ENCODE results near the gene ARHGEF17.

The ARHGEF17 gene

DNA sequence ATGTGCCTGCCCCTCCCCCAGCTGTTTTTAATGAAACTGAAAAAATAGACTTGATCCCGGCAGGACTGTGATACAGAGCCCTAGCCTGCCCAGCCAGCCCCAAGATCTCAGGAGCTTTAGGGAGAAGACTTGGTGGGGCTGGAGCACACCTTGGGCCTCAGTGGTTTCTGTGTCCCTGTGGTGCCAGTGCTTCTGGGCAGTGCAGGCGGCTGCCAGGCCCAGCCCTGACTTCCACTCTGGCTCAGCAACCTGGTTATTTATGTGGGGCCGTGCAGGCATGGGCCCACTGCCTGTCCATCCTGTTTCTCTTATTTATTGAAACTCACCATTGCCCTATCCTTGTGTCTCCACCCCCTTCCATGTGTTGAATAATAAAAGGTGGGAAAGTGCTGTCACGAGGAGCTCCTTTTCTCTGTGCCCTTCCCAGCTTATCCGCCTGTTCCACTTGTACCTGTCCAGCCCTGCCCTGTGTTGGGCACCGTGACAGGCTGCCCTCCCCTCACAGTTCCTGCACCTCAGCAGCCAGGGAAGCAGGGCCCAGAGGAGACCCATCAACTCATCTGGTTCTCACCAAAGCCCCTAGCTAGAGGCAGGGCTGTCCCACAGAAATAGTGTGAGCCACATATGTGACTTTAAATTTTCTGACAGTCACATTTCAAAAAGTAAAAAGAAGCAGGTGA lies 88.3 kb downstream of the ARHGEF17 start:
- no peak for DNase-seq

DNA sequence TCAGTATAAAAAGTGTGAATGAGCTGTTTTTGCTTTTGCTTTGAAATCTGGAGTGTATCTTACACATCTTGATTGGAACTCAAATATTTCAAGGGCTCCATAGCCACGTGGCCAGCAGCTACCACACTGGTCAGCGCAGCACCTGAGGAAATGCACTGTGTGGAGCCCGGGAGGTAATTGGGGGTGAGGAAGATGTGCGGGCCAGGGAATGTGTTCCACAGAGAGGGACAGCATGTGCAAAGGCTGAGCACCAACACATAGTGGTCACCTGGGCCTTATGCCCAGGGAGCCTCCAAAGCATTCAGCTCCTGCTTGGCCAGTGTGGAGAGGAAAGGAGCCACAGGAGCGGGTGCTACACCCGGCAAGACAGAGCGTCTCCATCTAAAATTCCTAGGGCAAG lies 88.9 kb downstream of the ARHGEF17 start:
- no peak for DNase-seq

DNA sequence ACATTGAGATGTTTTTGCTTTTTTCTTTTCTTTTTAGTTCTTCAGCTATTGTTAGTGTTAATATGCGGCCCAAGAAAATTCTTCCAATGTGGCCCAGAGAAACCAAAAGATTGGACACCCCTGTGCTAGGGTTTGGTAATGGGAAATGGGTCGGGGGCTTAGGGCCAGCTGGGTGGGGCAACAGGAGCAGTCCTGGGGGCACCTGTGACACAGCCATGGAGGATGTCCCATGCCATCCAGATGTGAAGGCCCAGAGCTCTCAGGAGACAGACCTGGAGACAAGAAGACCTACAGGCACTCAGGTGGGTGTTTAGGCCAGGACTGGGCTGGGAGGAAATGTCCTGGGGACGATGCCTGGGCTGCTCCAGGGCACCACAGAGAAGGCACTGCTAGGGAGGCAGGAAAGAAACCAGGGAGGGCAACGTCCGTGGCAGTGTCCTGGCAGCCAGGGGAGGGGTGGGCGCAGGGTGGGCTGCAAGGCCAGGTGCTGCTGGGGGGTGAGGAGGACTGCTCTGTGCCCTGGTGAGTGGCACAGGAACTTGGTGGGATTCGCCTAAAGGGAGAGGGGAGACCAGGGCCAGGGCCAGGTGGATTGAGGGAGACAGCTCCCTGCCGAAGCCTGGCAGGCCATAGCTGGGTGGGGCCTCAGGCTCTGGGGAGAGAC lies 89.5 kb downstream of the ARHGEF17 start:
- DNase-seq = no peak

DNA sequence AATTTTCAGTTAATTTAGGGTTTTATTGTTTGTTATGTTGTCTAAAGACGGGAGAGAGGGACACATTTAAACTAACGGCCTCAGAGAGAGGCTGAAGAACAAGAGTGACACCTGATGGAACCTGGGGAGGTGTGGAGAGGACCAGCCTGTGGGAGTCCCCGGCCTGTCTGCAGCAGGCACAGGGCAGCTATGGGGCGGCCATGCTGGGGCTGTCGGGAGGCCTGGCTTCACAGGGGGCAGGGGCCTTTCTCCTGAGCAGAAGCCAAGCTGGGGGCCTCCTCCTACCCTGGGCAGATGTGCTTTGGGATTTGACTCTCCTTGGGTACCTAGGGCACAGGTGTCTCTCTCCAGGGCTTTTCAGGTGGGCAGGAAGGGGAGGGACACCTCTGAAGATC lies 90.1 kb downstream of the ARHGEF17 start:
- DNase-seq = no peak

DNA sequence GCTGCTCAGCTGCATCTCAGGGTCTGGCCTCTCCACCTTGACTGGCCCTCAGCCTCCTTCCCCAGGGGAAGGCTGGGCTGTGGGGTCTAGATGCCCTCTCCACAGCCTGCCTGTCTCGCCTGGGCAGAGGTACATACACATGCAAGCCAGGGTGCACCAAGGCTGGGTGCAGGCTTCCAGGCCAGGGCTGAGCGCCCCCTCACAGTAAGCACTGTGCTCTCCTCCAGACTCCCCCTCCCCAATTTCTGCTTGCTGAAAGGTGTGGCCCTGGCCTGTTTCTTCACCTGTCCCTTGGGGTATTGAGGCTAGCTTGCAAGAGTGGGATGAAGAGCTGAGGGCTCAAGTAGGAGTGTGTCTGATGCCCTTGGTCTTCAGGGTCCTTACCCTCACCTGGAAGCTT lies 90.6 kb downstream of the ARHGEF17 start:
- DNase-seq = peak; percentile 17

DNA sequence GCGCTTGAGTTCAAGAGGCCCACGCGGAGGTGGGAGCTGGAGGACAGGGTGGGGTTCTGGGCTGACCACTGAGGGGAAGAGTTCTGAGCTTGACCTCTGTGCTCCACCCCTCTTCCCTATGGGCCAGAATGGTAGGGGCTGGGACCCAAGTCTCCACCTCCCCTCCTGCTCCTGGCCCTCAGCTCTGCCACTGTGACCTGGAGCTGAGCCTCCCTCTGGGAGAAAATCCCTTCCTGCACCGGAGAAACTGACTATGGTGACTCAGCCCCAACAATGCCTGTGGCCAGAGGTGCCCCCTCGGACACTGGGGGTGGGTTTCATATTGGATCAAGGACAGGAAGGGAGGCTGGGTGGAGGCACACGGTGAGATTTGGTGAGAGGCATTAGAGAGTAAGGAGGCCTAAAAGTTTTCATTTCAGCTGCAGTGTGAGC lies 91.1 kb downstream of the ARHGEF17 start:
- DNase-seq = peak; percentile 35

DNA sequence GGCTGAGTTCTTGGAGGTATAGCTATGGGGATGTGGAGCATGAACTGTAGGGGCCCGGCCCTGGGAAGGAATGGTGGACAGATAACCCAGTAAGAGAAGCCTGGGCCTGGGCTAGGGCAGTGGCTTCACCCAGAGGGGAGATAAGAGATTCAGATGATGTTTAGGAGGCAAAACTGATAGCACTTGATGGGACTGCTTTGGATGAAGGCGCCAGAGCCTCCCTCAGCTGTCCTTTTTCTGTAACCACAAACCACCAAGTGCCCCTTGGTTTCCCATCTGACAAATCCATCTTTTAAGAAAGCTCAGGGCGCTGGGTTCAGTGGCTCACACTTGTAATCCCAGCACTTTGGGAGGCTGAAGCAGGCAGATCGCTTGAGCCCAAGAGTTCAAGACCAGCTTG lies 91.6 kb downstream of the ARHGEF17 start:
- DNase-seq = no peak

DNA sequence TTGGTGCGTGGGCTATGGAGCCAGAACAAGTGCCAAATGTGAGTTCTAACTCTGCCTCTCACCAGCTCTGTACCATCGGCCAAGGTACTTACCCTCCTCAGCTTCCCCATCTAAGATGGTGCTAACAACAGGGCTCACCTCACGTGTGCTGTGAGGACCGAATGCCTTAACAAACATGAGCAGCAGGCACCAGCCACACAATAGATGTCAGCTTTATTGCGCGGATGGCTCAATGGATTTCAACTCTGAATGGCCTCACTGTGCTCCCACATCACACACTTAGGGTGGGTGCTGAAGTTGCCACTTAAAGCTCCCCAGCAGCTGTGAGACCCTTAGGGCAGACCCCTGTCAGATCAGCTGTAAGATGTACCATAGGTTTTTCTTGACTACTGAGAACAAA lies 92.2 kb downstream of the ARHGEF17 start:
- DNase-seq = no peak

DNA sequence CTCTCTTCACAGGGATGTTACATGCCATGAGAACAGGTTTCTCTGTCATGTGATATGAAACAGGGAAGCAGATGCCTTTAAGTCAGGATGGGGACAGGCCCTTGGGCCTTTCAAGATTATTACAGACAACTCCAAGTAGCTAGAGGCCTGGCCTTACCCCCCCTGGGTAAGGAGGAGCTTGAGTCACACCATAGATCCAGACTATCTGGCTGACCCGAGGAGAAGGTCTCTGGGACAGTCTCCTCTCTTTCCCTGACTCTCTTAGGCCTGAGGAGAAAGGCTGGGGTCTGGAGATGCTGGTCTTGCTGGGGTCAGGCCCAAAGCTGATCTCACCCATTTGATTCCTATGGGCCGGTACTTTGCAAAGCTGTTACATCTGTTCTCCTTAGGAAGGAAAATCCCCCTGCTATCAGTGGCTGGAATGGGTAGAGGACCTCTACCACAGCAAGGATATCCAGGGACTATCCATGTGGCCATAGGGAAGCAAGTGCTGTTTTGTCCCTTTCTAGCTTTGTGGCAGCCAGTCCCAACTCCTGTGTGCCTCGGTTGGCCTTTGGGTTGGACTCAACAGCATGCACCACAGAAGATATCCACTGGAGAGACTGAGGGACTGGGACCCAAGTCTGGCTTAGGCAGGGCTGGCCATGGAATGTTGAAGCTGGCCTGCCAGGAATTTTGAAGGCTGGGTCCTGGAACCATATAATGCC lies 93.3 kb downstream of the ARHGEF17 start:
- DNase-seq = no peak

DNA sequence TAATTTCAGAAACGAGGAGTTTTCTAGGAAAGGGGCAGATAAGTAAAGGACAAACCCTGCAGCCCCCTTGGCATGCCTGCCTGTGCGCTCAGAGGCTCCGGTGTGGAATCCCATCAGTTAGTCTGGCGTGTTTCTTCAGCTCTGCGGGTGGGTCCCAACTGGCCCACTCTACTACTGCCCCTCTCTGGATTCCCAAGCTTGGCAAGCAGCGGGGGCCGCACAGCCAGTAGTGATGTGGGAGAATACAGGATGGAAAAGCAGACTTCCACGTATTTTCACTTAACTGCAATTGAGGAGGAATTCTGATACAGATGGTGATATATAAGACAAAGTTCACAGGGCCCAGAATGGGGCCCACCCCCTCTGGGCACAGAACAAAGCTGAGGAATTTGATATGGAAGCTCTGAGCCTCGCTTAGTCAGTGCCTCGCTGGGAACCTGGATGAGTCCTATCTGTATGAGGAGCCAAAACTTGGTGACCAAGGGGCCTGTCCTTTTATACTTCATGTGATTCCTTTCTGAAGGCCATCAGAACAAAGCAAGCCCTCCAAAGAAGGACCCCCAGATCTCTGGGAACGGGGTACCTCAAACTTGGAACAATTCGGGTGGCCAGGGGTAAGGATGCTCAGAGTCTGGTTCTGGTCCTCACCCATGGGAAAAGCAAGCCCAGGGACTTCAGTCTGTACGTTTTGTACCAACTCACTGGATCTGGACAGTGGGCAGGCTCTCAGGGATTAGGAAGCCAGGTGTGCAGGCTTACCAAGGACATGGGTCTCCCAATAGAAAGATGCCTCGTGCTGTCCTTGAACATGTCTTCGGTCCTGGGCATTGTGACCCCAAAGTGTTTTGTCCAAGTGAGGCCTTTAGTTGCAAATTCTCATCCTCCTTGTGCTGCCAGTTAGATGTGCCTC lies 94.1 kb downstream of the ARHGEF17 start:
- DNase-seq = no peak

DNA sequence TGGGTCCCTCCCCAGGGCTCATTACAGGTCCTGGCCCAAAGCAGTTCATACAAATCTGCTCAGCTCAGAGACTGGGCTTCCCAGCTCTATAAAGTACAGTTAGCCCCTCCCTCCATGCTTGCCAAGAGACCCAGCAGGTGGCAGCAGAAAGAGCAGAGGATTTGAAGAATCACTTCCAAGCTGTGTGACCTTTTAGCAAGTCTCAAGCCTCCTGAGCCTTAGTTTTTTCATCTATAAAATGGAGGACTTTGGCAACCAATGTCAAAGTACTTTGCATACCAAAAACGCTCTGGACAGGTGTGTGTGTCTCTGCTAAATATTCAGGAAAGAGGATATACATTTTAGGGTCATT lies 94.7 kb downstream of the ARHGEF17 start:
- DNase-seq = no peak

DNA sequence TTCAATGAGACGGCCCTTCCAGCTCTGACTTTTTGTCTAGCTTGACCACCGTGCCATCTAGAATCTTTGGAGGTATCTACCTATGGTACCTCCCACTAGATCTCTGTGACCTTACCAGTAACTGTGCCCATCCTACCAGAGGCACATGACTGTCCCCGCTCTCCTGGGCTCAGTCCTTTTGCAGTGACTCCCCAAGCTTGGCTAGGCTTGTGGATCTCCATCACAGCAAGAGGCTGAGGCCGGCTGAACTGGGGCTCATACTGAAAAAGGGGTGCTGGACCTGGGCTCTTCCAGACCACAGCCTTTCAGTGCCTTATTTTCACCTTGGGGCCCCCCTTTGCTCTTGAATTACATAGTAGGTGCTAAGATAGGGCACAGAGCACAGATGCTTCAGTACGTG lies 95.5 kb downstream of the ARHGEF17 start:
- DNase-seq = no peak

DNA sequence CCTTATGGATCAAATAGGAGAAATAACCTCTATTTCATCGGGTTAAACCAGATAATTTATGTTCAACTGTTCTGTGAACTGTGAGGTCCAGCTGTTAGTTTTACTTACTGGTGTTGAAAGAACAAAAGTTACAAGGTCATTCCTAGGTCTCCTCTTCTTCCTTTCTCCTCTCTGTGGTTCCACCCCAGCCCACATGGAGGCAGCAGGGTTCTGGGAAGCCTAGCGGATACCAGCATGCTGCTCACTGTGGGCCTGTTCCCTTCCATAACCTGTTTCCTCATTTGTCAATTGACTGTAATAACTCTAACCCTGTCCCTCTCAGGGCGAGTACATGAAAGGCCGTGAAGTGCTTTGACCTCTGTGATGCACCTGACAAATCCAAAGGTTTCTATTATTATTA lies 96.0 kb downstream of the ARHGEF17 start:
- DNase-seq = peak; percentile 70

DNA sequence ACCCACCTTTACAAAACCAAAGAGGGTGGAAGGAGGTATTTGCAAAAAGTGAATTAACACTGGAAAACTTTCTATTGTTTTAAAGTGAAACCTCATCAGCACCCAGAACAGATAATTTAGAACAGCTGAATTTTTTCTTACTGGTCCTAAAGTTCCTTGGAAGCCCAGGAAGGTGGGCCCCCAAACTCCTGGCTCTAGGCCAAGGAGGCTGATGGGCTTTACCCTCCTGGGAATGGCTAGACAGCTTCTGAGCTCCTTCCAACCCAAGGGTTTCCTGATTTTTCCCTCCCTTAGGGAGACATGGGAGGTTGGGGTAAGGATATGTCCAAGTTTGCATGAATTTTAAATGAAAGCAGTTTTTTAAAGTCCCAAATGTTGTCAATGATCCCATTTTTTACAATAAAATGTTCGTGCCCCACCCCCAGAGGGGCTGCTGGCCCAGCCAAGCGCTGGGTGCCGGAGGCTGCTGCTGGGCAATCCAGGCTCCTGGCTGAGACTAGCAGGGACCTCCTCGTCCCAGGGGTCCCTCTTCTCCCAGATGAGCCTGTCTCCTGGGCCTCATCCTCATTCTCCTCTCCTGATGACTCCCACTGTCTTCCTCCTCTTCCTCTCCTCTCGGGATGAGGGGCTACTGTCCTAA lies 96.5 kb downstream of the ARHGEF17 start:
- DNase-seq = no peak

DNA sequence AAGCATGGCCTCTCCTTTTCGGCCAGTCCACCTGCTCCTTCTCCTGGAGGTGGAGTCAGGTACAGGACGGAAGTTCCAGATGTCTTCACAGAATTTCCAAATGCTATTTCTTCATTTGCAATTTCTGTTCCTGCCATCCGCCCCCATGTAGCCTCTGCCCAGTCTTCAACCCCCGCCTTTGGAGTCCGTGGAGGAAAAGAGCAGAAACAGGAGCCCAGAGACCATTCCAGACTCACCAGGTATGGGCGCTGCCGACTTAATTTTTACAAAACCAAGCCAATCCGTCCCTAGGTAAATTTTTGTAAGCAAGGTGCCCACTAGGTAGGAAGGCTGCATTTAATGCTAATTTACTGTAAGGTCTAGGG lies 97.1 kb downstream of the ARHGEF17 start:
- DNase-seq = no peak

DNA sequence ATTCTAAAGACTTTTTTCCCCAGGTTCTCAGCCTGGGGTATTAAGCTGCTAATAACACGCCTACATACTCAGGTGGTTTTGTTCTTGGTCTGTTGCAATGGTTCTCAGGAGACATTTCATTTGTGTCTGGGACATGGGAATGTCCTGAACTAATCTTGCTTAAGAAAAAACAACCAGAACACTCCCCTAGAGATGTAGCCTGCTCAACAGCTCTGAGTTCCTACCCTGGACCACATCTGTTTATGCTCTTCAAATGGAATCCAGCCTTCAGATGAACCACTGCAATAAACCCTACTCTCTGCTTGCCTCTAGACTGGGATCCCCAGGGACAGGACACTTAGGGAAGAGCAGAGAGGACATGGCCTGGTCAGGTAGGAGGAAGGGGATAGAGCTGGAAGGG lies 98.1 kb downstream of the ARHGEF17 start:
- no peak for DNase-seq

DNA sequence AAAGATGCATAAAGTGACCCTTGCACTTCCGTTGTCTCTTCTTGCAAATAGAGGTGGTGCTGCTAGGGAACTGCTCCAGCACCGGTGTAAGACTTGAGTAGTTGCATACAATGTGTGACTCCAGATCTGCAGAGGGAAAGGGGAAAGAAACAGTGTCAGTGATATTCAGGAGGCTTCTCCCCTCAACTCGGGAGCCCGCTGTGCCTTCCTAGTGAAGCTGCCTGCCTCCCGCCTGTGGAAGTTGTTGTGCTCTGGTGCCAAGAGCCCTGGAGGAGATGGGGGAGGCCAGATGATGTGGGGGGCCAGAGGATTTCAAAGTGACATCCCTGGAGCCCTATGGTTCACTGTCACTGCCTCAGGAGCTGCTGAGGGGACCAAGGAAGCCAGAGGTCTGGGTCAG lies 98.5 kb downstream of the ARHGEF17 start:
- no peak for DNase-seq

DNA sequence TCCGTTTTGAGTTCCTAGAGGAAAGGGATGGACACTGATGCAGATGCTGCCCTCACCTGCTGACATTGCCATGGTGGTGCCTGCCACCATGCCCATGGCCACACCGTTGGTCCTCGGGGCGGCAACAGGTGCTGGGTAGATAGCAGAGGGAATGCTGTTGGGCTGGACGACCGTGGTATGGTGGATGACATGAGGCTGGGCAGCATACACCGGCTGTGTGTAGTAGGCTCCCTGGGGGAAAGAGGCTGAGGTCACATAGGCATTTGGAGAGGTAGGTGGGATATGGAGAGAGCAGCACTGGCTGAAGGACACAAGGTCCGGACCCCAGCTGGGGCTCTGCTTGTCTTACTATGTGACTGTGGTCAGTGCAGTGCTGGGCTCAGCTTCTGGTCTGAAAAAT lies 101.4 kb downstream of the ARHGEF17 start:
- DNase-seq = no peak

DNA sequence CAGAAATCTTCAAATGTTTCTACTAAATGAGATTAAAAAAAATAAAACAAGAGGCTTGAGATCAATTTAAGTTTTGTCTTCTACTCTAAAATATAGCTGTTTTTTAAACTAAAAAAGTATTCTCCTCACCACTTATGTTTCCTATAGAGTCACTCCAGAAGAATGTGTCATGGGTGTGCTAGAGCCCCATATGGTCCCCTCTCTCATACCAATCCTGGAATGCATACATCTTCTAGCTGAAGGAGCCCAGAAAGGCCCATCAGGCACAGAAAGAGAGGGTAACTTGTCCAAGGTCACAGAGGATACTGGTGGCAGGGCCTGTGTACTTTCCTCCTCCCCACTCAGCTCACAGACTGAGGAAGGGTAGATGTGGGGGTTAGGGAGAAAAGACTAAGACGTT lies 102.6 kb downstream of the ARHGEF17 start:
- DNase-seq = no peak

DNA sequence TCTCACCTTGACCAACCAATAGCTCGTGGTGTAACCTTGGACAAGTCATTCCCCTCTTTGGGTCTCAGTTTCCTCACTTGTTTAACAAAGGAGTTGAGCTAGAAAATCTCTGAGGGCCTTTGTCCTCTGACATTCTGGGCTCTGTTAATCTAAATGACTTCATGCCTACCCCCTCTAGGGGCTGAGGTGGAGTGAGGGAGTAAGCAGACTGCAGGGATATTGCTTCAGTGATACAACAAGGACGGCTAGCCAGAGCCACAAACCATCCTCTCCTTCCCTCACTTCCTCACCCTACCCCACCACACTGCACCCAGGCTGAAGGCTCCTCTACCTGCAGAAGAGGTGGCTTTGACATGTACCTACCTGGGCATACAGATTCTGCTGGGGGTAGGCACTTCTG lies 103.0 kb downstream of the ARHGEF17 start:
- no peak for DNase-seq

DNA sequence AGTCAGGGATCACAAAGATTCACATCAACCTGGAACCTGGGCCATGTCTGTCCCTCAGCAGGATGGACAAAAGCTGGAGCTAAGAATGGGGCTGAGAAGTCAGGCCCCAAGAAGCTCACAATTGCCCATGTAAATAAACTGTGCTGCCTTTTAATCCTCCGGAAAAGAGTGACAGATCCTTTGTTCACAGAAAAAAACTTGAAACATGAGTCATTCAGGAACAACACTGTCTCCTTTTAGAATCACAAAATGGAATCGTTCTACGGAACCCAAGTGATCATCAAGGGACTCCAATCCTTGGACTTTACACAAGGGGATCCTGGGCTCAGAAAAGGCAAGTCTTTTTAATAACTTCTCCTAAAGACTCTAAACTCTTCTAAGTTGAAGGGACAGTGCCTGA lies 104.2 kb downstream of the ARHGEF17 start:
- DNase-seq = no peak

DNA sequence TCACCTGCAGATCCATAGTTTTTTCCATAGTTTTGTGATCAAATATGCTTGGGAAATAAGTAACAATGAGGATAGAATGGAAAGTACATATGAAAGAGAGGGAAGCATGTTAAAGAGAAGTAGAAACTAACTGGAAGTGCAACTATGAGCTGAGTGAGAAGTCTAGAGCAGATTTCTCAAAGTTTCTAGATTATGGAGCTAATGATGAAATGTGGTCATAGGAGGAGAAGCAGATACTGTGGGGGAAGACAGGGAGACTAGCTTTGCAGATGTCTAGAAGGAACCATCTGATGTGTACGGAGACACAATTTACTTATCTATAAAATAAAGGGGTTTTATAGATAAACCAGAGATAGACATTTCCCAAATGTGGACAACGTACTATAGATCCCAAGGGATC lies 105.2 kb downstream of the ARHGEF17 start:
- no peak for DNase-seq
